NOMO-1 (cell line): Measurements from ENCODE around the gene TAX1BP1.
"Not testable (repeated sequence)": the region's sequence is repeated elsewhere in the genome, so short reads cannot be mapped to it uniquely, and the experiment has no call there.

ENCODE experiments used
- DNase-seq, 2 experiments: peaks; one replicate each; lab custom pipeline; 2025; ENCODE audit not compliant: unreplicated experiment in 2 of 2; lab: John Stamatoyannopoulos, UW

Gene TAX1BP1

DNA sequence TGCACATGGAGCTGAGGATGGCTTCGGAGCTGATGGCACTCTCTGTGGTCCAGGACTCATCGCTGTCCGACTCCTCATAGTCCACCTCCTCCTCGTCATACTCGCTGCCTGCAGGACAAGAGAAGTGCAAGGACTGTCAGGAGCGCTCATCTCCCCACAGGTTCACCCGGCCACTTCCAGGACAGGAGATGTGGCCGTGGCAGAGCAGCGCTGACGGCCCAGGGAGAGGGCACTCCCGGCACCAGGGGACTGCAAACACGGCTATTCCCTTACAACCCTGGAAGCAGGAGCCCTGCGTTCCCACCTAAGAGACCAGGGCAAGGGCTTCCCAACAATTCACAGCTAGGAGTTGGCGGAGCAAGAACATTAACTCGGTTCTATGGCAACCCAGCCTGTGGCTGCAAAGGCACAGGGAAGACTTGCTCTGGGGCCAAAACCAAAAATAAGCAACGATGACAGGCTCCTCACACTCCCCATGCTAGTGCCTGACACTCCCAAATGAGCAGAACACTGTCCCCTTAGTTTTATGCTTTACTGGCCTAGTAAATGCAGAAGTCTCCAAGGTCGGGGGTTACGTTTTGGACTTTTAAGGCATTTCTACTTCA, 100.9 kb downstream of the TAX1BP1 start:
- no peak for DNase-seq

DNA sequence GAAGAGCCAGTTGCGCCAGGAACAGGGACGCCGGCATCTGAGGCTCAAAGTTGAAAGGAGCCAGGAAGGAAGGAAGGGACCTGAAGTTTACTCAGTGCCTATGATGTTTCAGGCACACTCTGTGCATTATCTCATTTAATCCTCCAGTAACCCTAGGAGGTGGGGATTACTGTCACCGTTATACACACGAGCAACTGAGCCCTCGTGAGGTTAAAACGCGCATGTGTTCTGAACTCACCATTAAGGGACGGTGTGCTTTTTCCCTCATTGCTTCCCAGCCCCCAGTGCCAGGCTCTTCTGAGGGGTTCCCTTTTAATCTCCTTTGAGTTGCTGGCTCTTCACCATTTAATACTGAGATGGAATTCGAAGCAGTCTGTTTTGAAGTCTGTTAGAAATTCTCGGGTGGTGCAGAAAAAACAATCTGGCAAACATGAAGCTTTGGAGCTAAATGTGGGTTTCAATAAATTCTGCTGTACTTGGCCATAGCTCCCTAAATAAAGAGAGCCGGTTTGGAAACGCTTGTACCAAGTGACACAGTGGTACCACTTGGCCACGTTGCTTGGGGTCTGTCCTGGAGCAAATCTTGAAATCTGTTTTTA, 102.2 kb downstream of the TAX1BP1 start:
- DNase-seq, result no peak

DNA sequence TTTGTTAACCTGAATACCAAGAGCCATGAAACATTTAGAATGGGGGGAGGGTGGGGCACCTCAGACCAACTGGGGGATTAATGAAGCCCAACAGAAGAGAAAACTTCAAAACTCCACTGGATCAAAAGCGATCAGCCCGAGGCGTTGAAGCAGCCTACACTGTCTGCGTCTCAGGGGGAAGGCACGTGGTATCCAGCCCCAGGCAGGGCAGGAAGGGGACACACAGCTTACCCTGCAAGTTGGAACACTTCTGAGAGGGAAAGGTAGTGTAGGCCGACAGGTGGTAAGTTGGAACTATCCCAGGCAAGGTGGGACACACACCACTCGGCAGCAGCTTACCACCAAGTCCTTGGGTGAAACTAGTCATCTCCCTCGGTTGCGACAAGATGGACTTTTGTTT, 102.9 kb downstream of the TAX1BP1 start:
- DNase-seq, result no peak

DNA sequence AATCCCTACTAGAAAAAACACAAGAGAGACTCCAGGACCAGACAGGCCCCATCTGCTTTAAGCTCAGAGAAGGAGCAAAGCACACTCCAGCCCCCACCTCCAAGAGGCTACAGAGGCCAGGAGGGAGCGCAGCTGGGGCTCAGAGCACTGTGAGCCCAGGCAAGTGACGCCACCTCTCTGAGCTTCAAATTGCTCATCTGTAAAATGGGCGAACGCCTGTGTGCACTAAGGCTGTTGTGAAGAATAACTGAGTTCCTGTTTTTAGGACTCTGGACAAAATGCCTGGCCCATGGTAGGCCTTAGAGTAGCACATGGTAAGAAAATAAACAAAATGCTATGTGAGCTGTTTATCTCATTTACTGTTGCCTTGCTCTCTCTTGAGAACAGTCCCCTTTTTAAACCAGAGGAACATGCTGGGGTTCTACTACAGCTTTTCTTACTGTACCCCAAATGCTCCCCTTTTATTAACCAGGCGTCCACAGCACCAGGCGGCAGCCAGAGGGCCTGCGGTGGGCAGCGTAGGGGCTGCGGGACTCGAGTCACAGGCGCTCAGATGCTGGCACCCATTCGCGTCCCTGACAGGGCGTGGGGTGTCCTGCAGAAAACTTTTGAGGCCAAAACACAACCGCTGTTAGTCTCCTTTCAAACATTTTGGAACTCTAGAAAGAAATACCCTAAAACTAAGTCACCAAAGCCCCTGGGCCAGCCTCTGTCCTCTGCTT, 103.8 kb downstream of the TAX1BP1 start:
- no peak for DNase-seq

- DNase-seq, result no peak
These were observed 106.4 kb downstream of the TAX1BP1 start for GRCh38 chr7:27846388-27846787.

- DNase-seq, result no peak
These were observed 110.6 kb downstream of the TAX1BP1 start for GRCh38 chr7:27850531-27850930.

GRCh38 chr7:27856703-27857485, 116.9 kb downstream of the TAX1BP1 start:
- not testable (repeated sequence) for DNase-seq

GRCh38 chr7:27860800-27861199, 120.8 kb downstream of the TAX1BP1 start:
- no peak for DNase-seq

GRCh38 chr7:27861747-27862146, 121.8 kb downstream of the TAX1BP1 start:
- no peak for DNase-seq

DNA sequence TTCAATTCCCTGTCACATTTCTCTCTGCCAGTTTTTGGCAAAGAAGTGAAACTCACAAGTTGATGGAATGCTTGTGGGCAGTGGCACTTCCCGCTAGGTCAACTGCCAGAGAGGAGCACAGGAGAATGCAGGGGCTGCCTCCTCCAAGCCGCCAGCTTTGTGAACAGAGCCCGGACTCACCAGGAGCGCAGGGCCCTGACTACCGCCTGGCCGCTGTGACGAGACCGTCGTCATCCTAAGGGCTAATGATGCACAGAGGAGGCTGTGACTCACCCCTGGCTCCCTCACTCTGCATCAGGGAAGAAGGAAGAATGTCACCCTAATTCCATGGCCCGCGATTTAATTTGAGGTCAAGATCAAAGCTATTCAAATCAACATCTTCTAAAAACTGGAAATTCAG, 123.9 kb downstream of the TAX1BP1 start:
- DNase-seq, result no peak

GRCh38 chr7:27866256-27866655, 126.3 kb downstream of the TAX1BP1 start:
- no peak for DNase-seq

GRCh38 chr7:27866828-27867672, 127.1 kb downstream of the TAX1BP1 start:
- DNase-seq, result no peak

GRCh38 chr7:27868131-27868550, 128.2 kb downstream of the TAX1BP1 start:
- no peak for DNase-seq

GRCh38 chr7:27869056-27869455, 129.1 kb downstream of the TAX1BP1 start:
- no peak for DNase-seq

DNA sequence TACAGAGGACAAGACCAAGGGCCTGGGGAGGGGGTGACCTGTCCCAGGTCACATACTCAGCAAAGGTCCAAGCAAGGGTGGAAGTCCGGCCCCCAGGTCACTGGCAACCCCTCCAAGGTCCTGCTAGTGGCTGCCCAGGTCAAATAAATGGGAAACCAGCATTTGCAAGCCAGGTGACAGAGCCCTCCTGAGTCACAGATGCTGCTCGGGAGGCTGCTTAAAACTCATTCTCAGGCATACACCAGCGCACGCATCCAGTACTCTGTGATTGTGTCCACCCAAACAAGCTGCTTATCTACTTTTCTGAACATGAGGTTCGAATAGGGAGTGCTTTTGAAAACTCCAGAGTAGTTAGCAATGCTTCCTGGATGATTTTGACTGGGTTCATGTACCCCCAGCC, 130.6 kb downstream of the TAX1BP1 start:
- DNase-seq, result no peak

- DNase-seq, result no peak
These were observed 131.1 kb downstream of the TAX1BP1 start for GRCh38 chr7:27871086-27871485.

DNA sequence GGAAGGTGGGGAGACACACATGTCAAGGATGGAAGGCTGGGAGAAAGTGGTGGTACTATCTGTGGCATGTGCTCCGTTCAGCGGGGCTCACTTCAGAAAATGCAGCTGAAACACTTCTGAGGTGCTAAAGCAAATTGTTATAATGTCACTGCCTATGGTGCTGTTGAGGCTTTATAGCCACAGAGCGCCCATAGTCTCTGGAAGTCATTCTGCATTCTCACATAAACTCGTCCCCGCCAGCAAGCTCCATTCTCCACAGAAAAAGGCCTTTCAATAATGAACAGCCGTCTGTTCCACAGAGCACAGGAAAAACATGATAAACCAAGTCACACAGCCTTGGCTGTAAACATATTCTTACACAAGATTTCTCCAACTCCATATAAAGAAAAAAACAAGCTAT, 131.9 kb downstream of the TAX1BP1 start:
- no peak for DNase-seq

GRCh38 chr7:27872356-27873275, 132.7 kb downstream of the TAX1BP1 start:
- no peak for DNase-seq
